Activated CD8-positive, alpha-beta memory T cell treated with anti-CD3 and anti-CD28 coated beads, Interleukin-2, amount 10 ng/mL, durations not matched to agents 7 days and 5 days (primary cell): Measurements from ENCODE around the gene E4F1. TPM values are rescaled to one million over a fixed set of nuclear protein-coding genes. Genes with fewer than 3 reads are reported as not detected.
"Not testable (repeated sequence)": the region's sequence is repeated elsewhere in the genome, so short reads cannot be mapped to it uniquely, and the experiment has no call there.

Experiments used
- ATAC-seq: fragments of 150-1000 bp; cut with Tn5 transposase; one replicate; pipeline ENCODE4 v1.10.0; 2021; ENCODE audit warnings: moderate library complexity
- CTCF ChIA-PET: fragments of 350-600 bp; sonication (Branson Sonifier 250); formaldehyde crosslinking; loops from one replicate; lab custom pipeline; 2021; ENCODE audit warnings: antibody characterized with exemption; lab: Charles Lee
- DNase-seq: peaks from one replicate; pipeline ENCODE4 v3.0.0-alpha.2; 2020
- H3K27ac Mint-ChIP-seq: one replicate; pipeline ENCODE4 v1.8.0; 2021; ENCODE audit warnings: mild to moderate bottlenecking, mixed read lengths
- H3K27me3 Mint-ChIP-seq: one replicate; pipeline ENCODE4 v1.8.0; 2021; ENCODE audit warnings: mixed read lengths
- H3K36me3 Mint-ChIP-seq: one replicate; pipeline ENCODE4 v1.8.0; 2021; ENCODE audit warnings: mild to moderate bottlenecking, mixed read lengths
- H3K4me1 Mint-ChIP-seq: one replicate; pipeline ENCODE4 v1.8.0; 2021; ENCODE audit warnings: mixed read lengths
- H3K4me3 Mint-ChIP-seq: one replicate; pipeline ENCODE4 v1.8.0; 2021; ENCODE audit warnings: mild to moderate bottlenecking, moderate library complexity, mixed read lengths
- H3K9me3 Mint-ChIP-seq: one replicate; pipeline ENCODE4 v1.8.0; 2022; ENCODE audit warnings: low read depth, mixed read lengths
- total RNA-seq, 2 experiments: library from RNA; stranded (reverse); gene quantifications; one replicate each; pipeline ENCODE4 v1.2.3, GENCODE V29; 2021

E4F1 gene
- total RNA-seq, 2 experiments from 2014 or later = 31.3 to 37.1 TPM

GRCh38 chr16:2238838-2239675, 15.7 kb downstream of the E4F1 start:
- no peak for DNase-seq
- H3K27me3 Mint-ChIP-seq = no peaks in the 10 kb centered on the region
- CTCF ChIA-PET = interaction anchor here (1.0 kb wide), 1 partner anchor 13 kb away, joined by 8 read pairs; the partner anchor contains the start of gene ECI1
- no peak for ATAC-seq
- H3K27ac Mint-ChIP-seq = no peak overlapping the region
- H3K36me3 Mint-ChIP-seq = peaks cover 6% of the 10 kb centered on the region
- H3K9me3 Mint-ChIP-seq = no peaks in the 10 kb centered on the region
- no peaks in the 10 kb centered on the region for H3K4me1 Mint-ChIP-seq
- no peak overlapping the region for H3K4me3 Mint-ChIP-seq

DNA sequence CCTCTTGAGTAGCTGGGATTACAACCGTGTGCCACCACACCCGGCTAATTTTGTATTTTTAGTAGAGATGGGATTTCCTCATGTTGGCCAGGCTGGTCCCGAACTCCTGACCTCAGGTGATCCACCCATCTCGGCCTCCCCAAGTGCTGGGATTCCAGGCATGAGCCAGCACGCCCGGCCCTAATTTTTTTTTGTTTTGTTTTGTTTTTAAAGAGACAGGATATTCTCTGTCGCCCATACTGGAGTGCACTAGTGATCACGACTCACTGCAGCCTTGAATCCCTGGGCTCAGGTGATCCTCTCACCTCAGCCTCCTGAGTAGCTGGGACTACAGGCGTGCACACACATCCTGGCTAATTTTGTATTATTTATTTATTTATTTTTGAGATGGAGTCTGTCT, 16.9 kb downstream of the E4F1 start:
- ATAC-seq, H3K4me1 Mint-ChIP-seq, H3K27me3 Mint-ChIP-seq, H3K9me3 Mint-ChIP-seq, H3K4me3 Mint-ChIP-seq, CTCF ChIA-PET, H3K27ac Mint-ChIP-seq, DNase-seq, H3K36me3 Mint-ChIP-seq: not testable (repeated sequence)

GRCh38 chr16:2242598-2242997, 19.2 kb downstream of the E4F1 start:
- Mint-ChIP-seq H3K9me3 (no peaks in the 10 kb centered on the region), H3K4me3 (no peak overlapping the region), H3K27me3 (no peaks in the 10 kb centered on the region), H3K36me3 (peaks cover 5% of the 10 kb centered on the region), H3K4me1 (no peaks in the 10 kb centered on the region), H3K27ac (no peak overlapping the region)
- ATAC-seq = no peak
- CTCF ChIA-PET = no interaction called here
- DNase-seq = no peak

- Mint-ChIP-seq H3K27me3 (no peaks in the 10 kb centered on the region), H3K4me3 (no peak overlapping the region), H3K9me3 (no peaks in the 10 kb centered on the region), H3K36me3 (peaks cover 5% of the 10 kb centered on the region), H3K4me1 (no peaks in the 10 kb centered on the region), H3K27ac (no peak overlapping the region)
- no peak for DNase-seq
- CTCF ChIA-PET = no interaction called here
- no peak for ATAC-seq
These were observed 19.7 kb downstream of the E4F1 start for GRCh38 chr16:2243031-2243528.

DNA sequence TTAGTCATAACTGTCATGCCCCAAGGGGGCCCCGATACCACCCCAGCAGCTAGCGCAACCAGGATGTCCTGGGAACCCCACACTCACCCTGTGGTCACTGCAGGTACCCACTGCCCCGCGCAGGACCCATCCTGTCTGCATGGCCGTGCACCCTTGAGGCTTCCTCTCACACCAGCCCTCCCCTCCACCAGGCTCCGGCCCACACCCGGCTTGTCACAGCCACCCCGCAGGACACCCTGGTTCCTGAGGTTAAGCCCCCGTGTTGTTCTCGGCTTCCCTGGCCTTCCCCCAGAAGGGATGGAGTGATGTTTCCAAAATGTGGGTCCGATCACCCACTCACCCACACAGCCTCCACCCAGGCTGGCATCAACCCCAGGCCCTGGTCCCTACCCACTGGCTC, 20.4 kb downstream of the E4F1 start:
- Mint-ChIP-seq H3K27me3 (no peaks in the 10 kb centered on the region), H3K4me3 (no peak overlapping the region), H3K4me1 (no peaks in the 10 kb centered on the region), H3K36me3 (peaks cover 5% of the 10 kb centered on the region), H3K9me3 (no peaks in the 10 kb centered on the region), H3K27ac (no peak overlapping the region)
- CTCF ChIA-PET = no interaction called here
- DNase-seq (no peak), ATAC-seq (no peak)

DNA sequence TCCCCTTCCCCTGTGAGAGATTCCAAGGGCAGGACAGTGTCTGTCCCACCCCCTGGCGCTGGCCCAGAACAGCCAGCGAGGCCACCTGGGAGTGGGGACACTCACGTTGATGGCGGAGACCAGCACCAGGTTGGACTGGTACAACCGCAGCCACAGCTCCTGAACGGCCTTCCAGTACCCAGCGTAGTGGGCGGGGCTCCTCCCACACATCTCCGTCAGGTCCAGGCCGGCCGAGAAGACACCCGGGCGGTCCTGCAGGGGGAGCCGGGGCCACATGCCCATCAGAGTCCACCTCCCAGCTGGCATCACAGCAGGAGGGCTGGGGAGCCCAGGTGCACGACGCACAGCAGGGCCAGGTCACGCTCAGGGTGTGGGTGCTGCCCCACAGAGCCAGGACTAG, 20.9 kb downstream of the E4F1 start:
- no peak for DNase-seq
- no peak overlapping the region for H3K27ac Mint-ChIP-seq
- H3K9me3 Mint-ChIP-seq = no peaks in the 10 kb centered on the region
- no peaks in the 10 kb centered on the region for H3K4me1 Mint-ChIP-seq
- H3K4me3 Mint-ChIP-seq = no peak overlapping the region
- CTCF ChIA-PET = no interaction called here
- H3K27me3 Mint-ChIP-seq = no peaks in the 10 kb centered on the region
- peaks cover 5% of the 10 kb centered on the region for H3K36me3 Mint-ChIP-seq
- no peak for ATAC-seq

DNA sequence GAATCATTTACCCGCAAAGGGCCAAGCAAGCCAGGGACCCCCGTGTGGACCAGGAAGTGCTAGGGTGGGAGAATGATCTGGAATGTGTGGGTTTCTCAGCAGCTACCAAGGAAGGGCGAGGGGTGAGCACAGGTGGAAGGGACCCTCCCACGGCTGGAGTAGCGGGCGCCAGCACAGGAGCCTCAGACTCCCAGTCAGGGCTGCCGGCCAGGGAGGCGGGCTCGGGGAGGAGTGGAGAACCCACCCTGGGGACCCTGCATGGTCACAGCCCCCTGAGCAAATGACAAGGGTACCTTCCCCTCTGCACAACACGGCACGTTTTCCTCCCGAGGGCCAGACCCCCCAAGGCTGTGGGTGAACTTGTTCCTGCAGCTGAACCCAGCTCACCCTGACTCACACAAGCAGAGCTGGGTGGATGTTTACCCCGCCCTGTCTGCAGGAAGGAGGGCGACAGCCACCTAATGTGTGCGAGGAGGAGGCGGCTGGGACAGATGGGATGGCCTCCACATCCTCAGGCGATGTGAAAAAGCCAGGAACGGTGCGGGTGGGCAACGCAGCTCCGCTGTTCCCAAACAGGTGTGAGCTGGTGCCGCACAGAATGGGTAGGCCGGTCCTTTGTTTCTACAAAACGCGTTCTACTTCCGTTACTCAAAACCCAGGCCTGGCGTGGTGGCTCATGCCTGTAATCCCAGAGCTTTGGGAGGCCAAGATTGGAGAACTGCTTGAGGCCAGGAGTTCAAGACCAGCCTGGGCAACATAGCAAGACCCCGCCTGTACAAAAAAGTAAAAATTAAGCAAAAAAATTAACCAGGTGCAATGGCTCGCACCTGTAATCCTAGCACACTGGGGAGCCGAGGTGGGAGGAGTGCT, 21.8 kb downstream of the E4F1 start:
- Mint-ChIP-seq H3K27ac (no peak overlapping the region), H3K4me1 (peaks cover 2% of the 10 kb centered on the region), H3K27me3 (no peaks in the 10 kb centered on the region), H3K9me3 (no peaks in the 10 kb centered on the region), H3K4me3 (no peak overlapping the region), H3K36me3 (peaks cover 7% of the 10 kb centered on the region)
- DNase-seq (no peak), ATAC-seq (no peak)
- CTCF ChIA-PET = no interaction called here

- CTCF ChIA-PET = no interaction called here
- H3K4me1 Mint-ChIP-seq = peaks cover 8% of the 10 kb centered on the region
- H3K27ac Mint-ChIP-seq = no peak overlapping the region
- H3K36me3 Mint-ChIP-seq = peaks cover 7% of the 10 kb centered on the region
- no peaks in the 10 kb centered on the region for H3K27me3 Mint-ChIP-seq
- DNase-seq (no peak), ATAC-seq (no peak)
- H3K4me3 Mint-ChIP-seq = no peak overlapping the region
- H3K9me3 Mint-ChIP-seq = no peaks in the 10 kb centered on the region
These were observed 23.0 kb downstream of the E4F1 start for GRCh38 chr16:2246301-2246885.

GRCh38 chr16:2250652-2251295, 27.4 kb downstream of the E4F1 start:
- H3K27ac Mint-ChIP-seq = peak overlapping the region; percentile 91
- DNase-seq (peak; percentile 51), ATAC-seq (no peak)
- H3K4me3 Mint-ChIP-seq = peak overlapping the region; percentile 89
- peaks cover 30% of the 10 kb centered on the region for H3K36me3 Mint-ChIP-seq
- peaks cover 11% of the 10 kb centered on the region for H3K4me1 Mint-ChIP-seq
- H3K27me3 Mint-ChIP-seq = no peaks in the 10 kb centered on the region
- CTCF ChIA-PET = interaction anchor here (0.7 to 4.1 kb wide), 19 partner anchors 10 to 308 kb away, joined by 3 to 20 read pairs (median 5); partner anchors contain the start of genes MLST8, MSRB1, RNPS1 and TRAF7
- no peaks in the 10 kb centered on the region for H3K9me3 Mint-ChIP-seq

- Mint-ChIP-seq H3K4me3 (peak within 1 kb of the TSS; percentile 89), H3K27me3 (no peaks in the 10 kb centered on the region), H3K9me3 (no peaks in the 10 kb centered on the region), H3K27ac (peak within 1 kb of the TSS; percentile 91), H3K4me1 (peaks cover 11% of the 10 kb centered on the region), H3K36me3 (peaks cover 33% of the 10 kb centered on the region)
- peak; percentile 92 for ATAC-seq
- CTCF ChIA-PET = interaction anchor here (0.6 to 4.1 kb wide), 27 partner anchors 9 to 617 kb away, joined by 3 to 20 read pairs (median 4); partner anchors contain the start of genes ATP6V0C, MLST8, MSRB1 and RNPS1
- DNase-seq = peak; percentile 93
These were observed 28.1 kb downstream of the E4F1 start, which contains the start of gene ECI1 for GRCh38 chr16:2251296-2252111. TSS of gene ECI1 (minus strand) at chr16:2251587. CDS start at chr16:2251566, 21 bp downstream.

- peak overlapping the region; percentile 26 for H3K4me3 Mint-ChIP-seq
These were observed 29.4 kb downstream of the E4F1 start for GRCh38 chr16:2252806-2253148.

GRCh38 chr16:2253293-2253692, 29.9 kb downstream of the E4F1 start:
- Mint-ChIP-seq H3K36me3 (peaks cover 47% of the 10 kb centered on the region), H3K27me3 (no peaks in the 10 kb centered on the region), H3K4me1 (peaks cover 11% of the 10 kb centered on the region), H3K27ac (peak overlapping the region; percentile 36), H3K9me3 (no peaks in the 10 kb centered on the region), H3K4me3 (no peak overlapping the region)
- CTCF ChIA-PET = interaction anchor here (0.7 to 4.1 kb wide), 3 partner anchors 9 to 27 kb away, joined by 3 to 18 read pairs (median 8); no protein-coding TSS in a partner anchor
- ATAC-seq (no peak), DNase-seq (no peak)

More at GRCh38 chr16:2252806-2253148, 29.4 kb downstream of the E4F1 start:
- peaks cover 11% of the 10 kb centered on the region for H3K4me1 Mint-ChIP-seq
- no peaks in the 10 kb centered on the region for H3K27me3 Mint-ChIP-seq
- ATAC-seq (no peak), DNase-seq (no peak)
- peaks cover 43% of the 10 kb centered on the region for H3K36me3 Mint-ChIP-seq
- H3K9me3 Mint-ChIP-seq = no peaks in the 10 kb centered on the region
- CTCF ChIA-PET = interaction anchor here (1.2 to 4.1 kb wide), 8 partner anchors 11 to 261 kb away, joined by 3 to 18 read pairs (median 6); partner anchors contain the start of genes ATP6V0C and RNPS1
- peak overlapping the region; percentile 36 for H3K27ac Mint-ChIP-seq
